Thyroid gland (tissue), 4 donors: Measurements from ENCODE around the gene COTL1.

Experiments used
- CTCF ChIP-seq, 6 experiments: fragments of 200-600 bp in 3 of 6; fragments of 450-650 bp in 3 of 6; sonication (generic) in 3 of 6; IDR thresholded peaks; one replicate each; pipeline ENCODE4 v1.5.1; 2016 to 2019; ENCODE audit warnings: antibody characterized with exemption in 6 of 6, mild to moderate bottlenecking in 2 of 6, inconsistent platforms in 1 of 6, moderate library complexity in 1 of 6
- POLR2A ChIP-seq, 2 donors: fragments of 450-650 bp; IDR thresholded peaks; one replicate each; pipeline ENCODE4 v1.6.1; 2017; ENCODE audit warnings: antibody characterized with exemption in 2 of 2, mild to moderate bottlenecking in 2 of 2, moderate library complexity in 1 of 2

GRCh38 chr16:84531671-84532111 lies 86.2 kb downstream of the COTL1 start:
- TF ChIP-seq POLR2A (IDR thresholded peaks at IDR 0.05): no peak
- TF ChIP-seq CTCF (IDR thresholded peaks at IDR 0.05): no peak
